Measurements from ENCODE around the gene ORM2.

Gene ORM2

GRCh38 chr9:114375386-114376175 is 45.9 kb downstream of the ORM2 start:
- Histone ChIP-seq H3K27me3 (ENCODE audit: control insufficient read depth, insufficient read depth, low read length) (no peaks in the 10 kb centered on the region), H3K27ac (ENCODE audit: low read depth, low read length) (no peak overlapping the region), H3K4me3 (ENCODE audit: low read depth, low read length) (no peak overlapping the region), H3K4me1 (ENCODE audit: control insufficient read depth, insufficient read depth, low read length) (peaks cover 34% of the 10 kb centered on the region), H3K9ac (ENCODE audit: low read length) (no peak overlapping the region), H3K9me3 (ENCODE audit: control insufficient read depth, insufficient read depth, low read depth, low read length) (no peaks in the 10 kb centered on the region), H3K36me3 (ENCODE audit: control insufficient read depth, insufficient read depth, low read length) (peaks cover 13% of the 10 kb centered on the region)

- H3K27ac ChIP-seq (ENCODE audit: low read depth, low read length): no peak overlapping the region
- no peaks in the 10 kb centered on the region for H3K9me3 ChIP-seq (ENCODE audit: control insufficient read depth, insufficient read depth, low read depth, low read length)
- H3K4me1 ChIP-seq (ENCODE audit: control insufficient read depth, insufficient read depth, low read length): peaks cover 23% of the 10 kb centered on the region
- H3K9ac ChIP-seq (ENCODE audit: low read length): no peak overlapping the region
- peaks cover 13% of the 10 kb centered on the region for H3K36me3 ChIP-seq (ENCODE audit: control insufficient read depth, insufficient read depth, low read length)
- no peak overlapping the region for H3K4me3 ChIP-seq (ENCODE audit: low read depth, low read length)
- H3K27me3 ChIP-seq (ENCODE audit: control insufficient read depth, insufficient read depth, low read length): no peaks in the 10 kb centered on the region
These were observed 47.1 kb downstream of the ORM2 start for GRCh38 chr9:114376586-114377445.

- Histone ChIP-seq H3K36me3 (ENCODE audit: control insufficient read depth, insufficient read depth, low read length) (peaks cover 13% of the 10 kb centered on the region), H3K4me1 (ENCODE audit: control insufficient read depth, insufficient read depth, low read length) (peaks cover 20% of the 10 kb centered on the region), H3K27ac (ENCODE audit: low read depth, low read length) (no peak overlapping the region)
These were observed 48.3 kb downstream of the ORM2 start for GRCh38 chr9:114378016-114378415.

GRCh38 chr9:114378883-114379282 is 49.2 kb downstream of the ORM2 start:
- H3K27me3 ChIP-seq (ENCODE audit: control insufficient read depth, insufficient read depth, low read length): no peaks in the 10 kb centered on the region
- H3K36me3 ChIP-seq (ENCODE audit: control insufficient read depth, insufficient read depth, low read length): peaks cover 13% of the 10 kb centered on the region
- H3K27ac ChIP-seq (ENCODE audit: low read depth, low read length): no peak overlapping the region
- no peaks in the 10 kb centered on the region for H3K9me3 ChIP-seq (ENCODE audit: control insufficient read depth, insufficient read depth, low read depth, low read length)
- H3K4me1 ChIP-seq (ENCODE audit: control insufficient read depth, insufficient read depth, low read length): peaks cover 28% of the 10 kb centered on the region
- H3K9ac ChIP-seq (ENCODE audit: low read length): no peak overlapping the region
- H3K4me3 ChIP-seq (ENCODE audit: low read depth, low read length): no peak overlapping the region

More at GRCh38 chr9:114378016-114378415, 48.3 kb downstream of the ORM2 start:
- no peak overlapping the region for H3K4me3 ChIP-seq (ENCODE audit: low read depth, low read length)
- H3K9me3 ChIP-seq (ENCODE audit: control insufficient read depth, insufficient read depth, low read depth, low read length): no peaks in the 10 kb centered on the region
- H3K27me3 ChIP-seq (ENCODE audit: control insufficient read depth, insufficient read depth, low read length): no peaks in the 10 kb centered on the region
- no peak overlapping the region for H3K9ac ChIP-seq (ENCODE audit: low read length)
